Lung (tissue), 12 donors: ENCODE results near the gene KRTAP10-4. TPM values are rescaled to one million over a fixed set of nuclear protein-coding genes. Genes with fewer than 3 reads are reported as not detected.

Experiments used
- ATAC-seq: fragments of 200-7000 bp; cut with Tn5 transposase; one replicate; pipeline ENCODE4 v1.9.1; 2020; ENCODE audit warnings: moderate number of reproducible peaks; ENCODE audit not compliant: insufficient read depth, low FRiP score
- DNase-seq, 3 donors: peaks; one replicate each; pipeline ENCODE4 v3.0.0-alpha.2; 2013 to 2017
- H3K27ac ChIP-seq, 2 donors: one replicate each; pipeline ENCODE4 v1.5.1; 2013; ENCODE audit warnings: mild to moderate bottlenecking in 2 of 2, moderate library complexity in 2 of 2, control low read depth in 1 of 2, inconsistent platforms in 1 of 2, low read depth in 1 of 2, low read length in 1 of 2
- H3K27me3 ChIP-seq, 3 donors: one replicate each; pipeline ENCODE4 v1.5.1; 2013; ENCODE audit warnings: low read length in 2 of 3; ENCODE audit not compliant: control insufficient read depth in 3 of 3, insufficient read depth in 3 of 3
- H3K36me3 ChIP-seq, 4 donors: one replicate each; pipeline ENCODE4 v1.5.1; 2013; ENCODE audit warnings: low read length in 4 of 4, mild to moderate bottlenecking in 1 of 4, moderate library complexity in 1 of 4; ENCODE audit not compliant: control insufficient read depth in 4 of 4, insufficient read depth in 4 of 4
- H3K4me1 ChIP-seq, 5 donors: one replicate each; pipeline ENCODE4 v1.5.1; 2013; ENCODE audit warnings: low read length in 5 of 5, mild to moderate bottlenecking in 2 of 5, moderate library complexity in 1 of 5; ENCODE audit not compliant: control insufficient read depth in 5 of 5, insufficient read depth in 5 of 5
- H3K4me3 ChIP-seq: one replicate; pipeline ENCODE4 v1.5.1; 2013; ENCODE audit warnings: mild to moderate bottlenecking, control low read depth, moderate library complexity
- H3K9ac ChIP-seq, 2 donors: one replicate each; pipeline ENCODE4 v1.5.1; 2013; ENCODE audit warnings: low read length in 2 of 2, control low read depth in 1 of 2; ENCODE audit not compliant: insufficient read depth in 1 of 2
- H3K9me3 ChIP-seq, 4 donors: one replicate each; pipeline ENCODE4 v1.5.1; 2013; ENCODE audit warnings: low read length in 3 of 4, mild to moderate bottlenecking in 1 of 4, moderate library complexity in 1 of 4; ENCODE audit not compliant: control insufficient read depth in 4 of 4, insufficient read depth in 3 of 4
- CTCF ChIP-seq: IDR thresholded peaks from 2 replicates; pipeline ENCODE4 v1.5.1; 2012; ENCODE audit warnings: mild to moderate bottlenecking; ENCODE audit errors: control extremely low read depth, extremely low read depth
- polyA plus RNA-seq, 2 donors: library from polyadenylated mRNA; stranded (reverse); fragments of 200-250 nt; gene quantifications; one replicate each; pipeline ENCODE4 v1.2.1, GENCODE V29; 2013
- total RNA-seq, 2 donors: library from RNA; depleted of rRNA in 1 of 2; stranded (reverse); fragments of >200 nt in 1 of 2; gene quantifications; one replicate each; pipeline ENCODE4 v1.2.1, GENCODE V29; 2014 to 2021
- donor health status: control.
- donor health status: control.
- donor health status: Bipolar disorder and iron deficiency.
- donor health status: healthy.
- donor health status: DM: yes; HTN: yes; CAD: no.

The KRTAP10-4 gene
- total and polyA plus RNA-seq, 4 donors, result not detected

DNA sequence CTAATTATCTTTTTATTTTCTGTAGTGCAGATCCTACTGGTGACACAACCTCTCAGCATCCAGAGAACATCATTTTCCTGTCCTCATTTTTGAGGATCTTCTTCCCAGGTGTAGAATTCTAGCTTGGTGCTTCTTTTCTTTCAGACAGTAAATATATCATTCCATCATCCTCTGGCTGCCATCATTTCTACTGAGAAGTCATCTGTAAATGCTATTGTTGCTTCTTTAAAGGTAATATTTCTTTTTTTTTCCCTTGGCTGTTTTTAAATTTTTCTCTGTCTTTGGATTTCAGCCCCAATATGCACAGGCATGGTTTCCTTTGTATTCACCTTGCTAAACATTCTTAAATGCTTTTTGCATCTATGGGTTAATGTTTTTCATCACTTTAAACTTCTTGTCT is 50.0 kb downstream of the KRTAP10-4 start:
- Histone ChIP-seq H3K4me3 (no peak overlapping the region), H3K27me3 (no peaks in the 10 kb centered on the region), H3K4me1 (peaks cover 0 to under 1% (median 0%) of the 10 kb centered on the region in 5 donors), H3K9me3 (peaks cover 0 to 13% (median 7%) of the 10 kb centered on the region in 4 donors), H3K27ac (no peak overlapping the region), H3K9ac (no peak overlapping the region), H3K36me3 (no peaks in the 10 kb centered on the region)
- no peak for DNase-seq
- ATAC-seq, result no peak
- no peak for TF ChIP-seq CTCF

Other genes starting within 250 kb of the KRTAP10-4 start
- gene CFAP410, start 234.3 kb upstream of the KRTAP10-4 start, total RNA-seq, result 10 to 100 TPM; 24.3 to 45.3 TPM
- gene CFAP410, start 234.3 kb upstream of the KRTAP10-4 start, polyA plus RNA-seq, result 10 to 100 TPM; 33.7 to 72.7 TPM
- gene TRPM2, start 220.1 kb upstream of the KRTAP10-4 start, total RNA-seq, result 10 to 100 TPM in 1 of 2 donors, 1 to 10 TPM in 1; 5.9 to 13.1 TPM
- 10 to 100 TPM in 1 of 2 donors, 1 to 10 TPM in 1; 7.4 to 26.2 TPM for gene TRPM2, start 220.1 kb upstream of the KRTAP10-4 start, polyA plus RNA-seq
- 1 to 10 TPM; 2.8 to 3.6 TPM for gene LRRC3, start 118.2 kb upstream of the KRTAP10-4 start, total RNA-seq
- 1 to 10 TPM; 1.4 to 2.0 TPM for gene LRRC3, start 118.2 kb upstream of the KRTAP10-4 start, polyA plus RNA-seq
- not detected for gene KRTAP10-1, start 33.5 kb upstream of the KRTAP10-4 start, total RNA-seq
- gene KRTAP10-1, start 33.5 kb upstream of the KRTAP10-4 start, polyA plus RNA-seq, result not detected
- gene KRTAP10-2, start 22.2 kb upstream of the KRTAP10-4 start, total RNA-seq, result not detected
- not detected for gene KRTAP10-2, start 22.2 kb upstream of the KRTAP10-4 start, polyA plus RNA-seq
- gene KRTAP10-3, start 14.9 kb upstream of the KRTAP10-4 start, total RNA-seq, result not detected
- not detected for gene KRTAP10-3, start 14.9 kb upstream of the KRTAP10-4 start, polyA plus RNA-seq
- gene KRTAP10-5, start 6.9 kb downstream of the KRTAP10-4 start, total RNA-seq, result not detected
- gene KRTAP10-5, start 6.9 kb downstream of the KRTAP10-4 start, polyA plus RNA-seq, result not detected
- gene KRTAP10-6, start 18.8 kb downstream of the KRTAP10-4 start, total RNA-seq, result not detected
- not detected for gene KRTAP10-6, start 18.8 kb downstream of the KRTAP10-4 start, polyA plus RNA-seq
- not detected for gene KRTAP10-7, start 26.9 kb downstream of the KRTAP10-4 start, total RNA-seq
- not detected for gene KRTAP10-7, start 26.9 kb downstream of the KRTAP10-4 start, polyA plus RNA-seq
- gene KRTAP10-8, start 38.4 kb downstream of the KRTAP10-4 start, total RNA-seq, result not detected
- gene KRTAP10-8, start 38.4 kb downstream of the KRTAP10-4 start, polyA plus RNA-seq, result not detected
- not detected for gene KRTAP10-9, start 53.4 kb downstream of the KRTAP10-4 start, total RNA-seq
- not detected for gene KRTAP10-9, start 53.4 kb downstream of the KRTAP10-4 start, polyA plus RNA-seq
- not detected for gene KRTAP10-10, start 63.6 kb downstream of the KRTAP10-4 start, total RNA-seq
- not detected for gene KRTAP10-10, start 63.6 kb downstream of the KRTAP10-4 start, polyA plus RNA-seq
- gene KRTAP10-11, start 72.7 kb downstream of the KRTAP10-4 start, total RNA-seq, result not detected
- not detected for gene KRTAP10-11, start 72.7 kb downstream of the KRTAP10-4 start, polyA plus RNA-seq
- not detected for gene KRTAP12-4, start 80.9 kb downstream of the KRTAP10-4 start, total RNA-seq
- not detected for gene KRTAP12-4, start 80.9 kb downstream of the KRTAP10-4 start, polyA plus RNA-seq
- gene KRTAP12-3, start 84.2 kb downstream of the KRTAP10-4 start, total RNA-seq, result not detected
- not detected for gene KRTAP12-3, start 84.2 kb downstream of the KRTAP10-4 start, polyA plus RNA-seq
- not detected for gene KRTAP12-2, start 93.2 kb downstream of the KRTAP10-4 start, total RNA-seq
- not detected for gene KRTAP12-2, start 93.2 kb downstream of the KRTAP10-4 start, polyA plus RNA-seq
- not detected for gene KRTAP12-1, start 108.4 kb downstream of the KRTAP10-4 start, total RNA-seq
- not detected for gene KRTAP12-1, start 108.4 kb downstream of the KRTAP10-4 start, polyA plus RNA-seq
- not detected for gene KRTAP10-12, start 123.4 kb downstream of the KRTAP10-4 start, total RNA-seq
- not detected for gene KRTAP10-12, start 123.4 kb downstream of the KRTAP10-4 start, polyA plus RNA-seq
- gene TSPEAR, start 137.8 kb downstream of the KRTAP10-4 start, total RNA-seq, result 1 to 10 TPM in 1 of 2 donors, under 1 TPM in 1; 0.43 to 2.1 TPM
- under 1 TPM; 0.02 to 0.12 TPM for gene TSPEAR, start 137.8 kb downstream of the KRTAP10-4 start, polyA plus RNA-seq
- 10 to 100 TPM; 87.0 to 93.2 TPM for gene UBE2G2, start 228.1 kb downstream of the KRTAP10-4 start, total RNA-seq
- 10 to 100 TPM; 35.6 to 48.0 TPM for gene UBE2G2, start 228.1 kb downstream of the KRTAP10-4 start, polyA plus RNA-seq
- 10 to 100 TPM; 45.5 to 86.5 TPM for gene SUMO3, start 244.3 kb downstream of the KRTAP10-4 start, total RNA-seq
- 10 to 100 TPM; 40.4 to 96.4 TPM for gene SUMO3, start 244.3 kb downstream of the KRTAP10-4 start, polyA plus RNA-seq